Astrocyte of the cerebellum (primary cell): ENCODE data around the gene ALDH3B2.

ENCODE experiments used
- DNase-seq: peaks from one replicate; pipeline ENCODE4 v3.0.0-alpha.2; 2011; ENCODE audit warnings: low read depth
- H3K4me3 ChIP-seq: 2 replicates; pipeline ENCODE4 v1.5.1; 2011; ENCODE audit warnings: mild to moderate bottlenecking, low read depth, low read length, moderate library complexity
- in situ Hi-C: cut with HindIII; loops from 2 replicates; pipeline ENCODE4 v1.10.0; 2017; ENCODE audit warnings: low sequenced_read_pairs
- TF ChIP-seq, protein P1 (sequence below): IDR thresholded peaks from 2 replicates; pipeline ENCODE4 v1.5.1; 2012; ENCODE audit warnings: low read length, low read depth, moderate library complexity, mild to moderate bottlenecking; ENCODE audit errors: missing control alignments

ALDH3B2 gene

GRCh38 chr11:67680696-67681470 is 6.5 kb upstream of the ALDH3B2 start:
- no peak for DNase-seq
- in situ Hi-C loops: no loop called here
- H3K4me3 ChIP-seq: no peak overlapping the region
- TF ChIP-seq, protein P1, sequence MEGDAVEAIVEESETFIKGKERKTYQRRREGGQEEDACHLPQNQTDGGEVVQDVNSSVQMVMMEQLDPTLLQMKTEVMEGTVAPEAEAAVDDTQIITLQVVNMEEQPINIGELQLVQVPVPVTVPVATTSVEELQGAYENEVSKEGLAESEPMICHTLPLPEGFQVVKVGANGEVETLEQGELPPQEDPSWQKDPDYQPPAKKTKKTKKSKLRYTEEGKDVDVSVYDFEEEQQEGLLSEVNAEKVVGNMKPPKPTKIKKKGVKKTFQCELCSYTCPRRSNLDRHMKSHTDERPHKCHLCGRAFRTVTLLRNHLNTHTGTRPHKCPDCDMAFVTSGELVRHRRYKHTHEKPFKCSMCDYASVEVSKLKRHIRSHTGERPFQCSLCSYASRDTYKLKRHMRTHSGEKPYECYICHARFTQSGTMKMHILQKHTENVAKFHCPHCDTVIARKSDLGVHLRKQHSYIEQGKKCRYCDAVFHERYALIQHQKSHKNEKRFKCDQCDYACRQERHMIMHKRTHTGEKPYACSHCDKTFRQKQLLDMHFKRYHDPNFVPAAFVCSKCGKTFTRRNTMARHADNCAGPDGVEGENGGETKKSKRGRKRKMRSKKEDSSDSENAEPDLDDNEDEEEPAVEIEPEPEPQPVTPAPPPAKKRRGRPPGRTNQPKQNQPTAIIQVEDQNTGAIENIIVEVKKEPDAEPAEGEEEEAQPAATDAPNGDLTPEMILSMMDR: no peak

- DNase-seq: no peak
- TF ChIP-seq, protein P1: no peak
- in situ Hi-C loops: no loop called here
- H3K4me3 ChIP-seq: no peak overlapping the region
Observed at GRCh38 chr11:67675058-67675747, 780 bp upstream of the ALDH3B2 start.

DNA sequence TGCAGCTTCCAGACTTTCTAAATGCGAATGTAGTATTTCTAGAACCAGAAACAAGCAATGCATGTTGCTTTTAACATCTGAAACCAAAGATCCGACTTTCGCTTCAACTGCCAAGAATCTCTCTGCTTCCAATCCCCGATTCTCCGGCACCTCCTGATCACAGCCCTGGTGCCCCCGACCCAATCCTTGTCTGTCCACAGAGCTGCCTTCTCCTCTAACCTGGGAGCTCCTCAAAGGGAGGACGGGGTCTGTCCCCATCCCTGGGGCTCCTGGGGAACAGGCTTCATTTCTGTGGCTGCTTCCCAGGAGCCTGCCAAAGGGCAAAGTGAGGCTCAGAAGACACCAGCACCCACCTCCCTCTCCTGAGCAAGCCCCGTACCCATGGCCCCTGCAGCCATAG is 521 bp downstream of the ALDH3B2 start:
- in situ Hi-C loops: no loop called here
- H3K4me3 ChIP-seq: no peak overlapping the region
- TF ChIP-seq, protein P1: no peak
- no peak for DNase-seq

GRCh38 chr11:67673358-67673757 is 1.1 kb downstream of the ALDH3B2 start:
- H3K4me3 ChIP-seq: no peak overlapping the region
- in situ Hi-C loops: no loop called here
- TF ChIP-seq, protein P1: no peak
- DNase-seq: no peak

DNA sequence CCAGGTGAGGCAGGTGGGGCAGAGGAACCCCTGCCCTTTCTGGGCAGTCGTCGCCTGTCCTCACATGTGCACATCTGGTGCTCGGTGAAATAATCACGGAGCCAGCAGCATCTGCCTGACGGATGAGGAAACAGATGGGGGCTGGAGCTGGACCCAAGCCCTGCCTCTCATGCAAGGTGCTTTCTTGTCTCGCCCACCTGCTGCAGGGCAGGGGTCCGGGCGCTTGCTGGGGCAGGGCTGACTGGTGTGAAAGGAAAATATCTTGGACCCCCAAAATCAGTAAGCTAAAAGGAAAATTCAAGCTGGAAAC is 3.3 kb downstream of the ALDH3B2 start:
- TF ChIP-seq, protein P1: no peak
- DNase-seq: no peak
- in situ Hi-C loops: no loop called here
- no peak overlapping the region for H3K4me3 ChIP-seq

- in situ Hi-C loops: no loop called here
- H3K4me3 ChIP-seq: no peak overlapping the region
- TF ChIP-seq, protein P1: no peak
- no peak for DNase-seq
Observed at GRCh38 chr11:67670316-67671210, 3.9 kb downstream of the ALDH3B2 start.
